Measurements from ENCODE around the gene FGFRL1.

DNA sequence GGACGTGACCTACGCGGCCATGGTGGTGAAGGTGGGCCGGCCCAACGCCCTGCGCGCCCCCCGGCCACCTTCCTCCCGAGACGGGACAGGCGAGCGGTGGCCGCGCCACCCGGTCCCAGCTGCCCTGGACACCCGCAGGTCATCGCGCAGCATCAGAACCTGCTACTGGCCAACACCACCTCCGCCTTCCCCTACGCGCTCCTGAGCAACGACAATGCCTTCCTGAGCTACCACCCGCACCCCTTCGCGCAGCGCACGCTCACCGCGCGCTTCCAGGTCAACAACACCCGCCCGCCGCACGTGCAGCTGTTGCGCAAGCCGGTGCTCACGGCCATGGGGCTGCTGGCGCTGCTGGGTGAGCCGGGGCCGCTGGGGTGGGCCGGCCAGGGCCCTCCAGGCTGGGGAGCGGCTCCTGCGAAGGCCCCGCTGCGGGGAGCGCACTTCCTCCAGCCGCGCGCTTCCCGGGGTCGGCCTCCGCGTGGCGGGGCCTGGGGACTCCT lies 9.2 kb upstream of the FGFRL1 start:
- TF ChIP-seq, protein P1, sequence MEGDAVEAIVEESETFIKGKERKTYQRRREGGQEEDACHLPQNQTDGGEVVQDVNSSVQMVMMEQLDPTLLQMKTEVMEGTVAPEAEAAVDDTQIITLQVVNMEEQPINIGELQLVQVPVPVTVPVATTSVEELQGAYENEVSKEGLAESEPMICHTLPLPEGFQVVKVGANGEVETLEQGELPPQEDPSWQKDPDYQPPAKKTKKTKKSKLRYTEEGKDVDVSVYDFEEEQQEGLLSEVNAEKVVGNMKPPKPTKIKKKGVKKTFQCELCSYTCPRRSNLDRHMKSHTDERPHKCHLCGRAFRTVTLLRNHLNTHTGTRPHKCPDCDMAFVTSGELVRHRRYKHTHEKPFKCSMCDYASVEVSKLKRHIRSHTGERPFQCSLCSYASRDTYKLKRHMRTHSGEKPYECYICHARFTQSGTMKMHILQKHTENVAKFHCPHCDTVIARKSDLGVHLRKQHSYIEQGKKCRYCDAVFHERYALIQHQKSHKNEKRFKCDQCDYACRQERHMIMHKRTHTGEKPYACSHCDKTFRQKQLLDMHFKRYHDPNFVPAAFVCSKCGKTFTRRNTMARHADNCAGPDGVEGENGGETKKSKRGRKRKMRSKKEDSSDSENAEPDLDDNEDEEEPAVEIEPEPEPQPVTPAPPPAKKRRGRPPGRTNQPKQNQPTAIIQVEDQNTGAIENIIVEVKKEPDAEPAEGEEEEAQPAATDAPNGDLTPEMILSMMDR (IDR thresholded peaks at IDR 0.05): no peak
- TF ChIP-seq POLR2A (IDR thresholded peaks at IDR 0.05): no peak

All from right lobe of liver (tissue), 4 donors.